Measurements from ENCODE around the gene FUBP3.

- TF ChIP-seq CTCF (IDR thresholded peaks at IDR 0.05) (no peak), POLR2A (IDR thresholded peaks at IDR 0.05) (no peak), POLR2AphosphoS5 (IDR thresholded peaks at IDR 0.05) (no peak), EP300 (IDR thresholded peaks at IDR 0.05; ENCODE audit: low read depth) (no peak)
Measured at GRCh38 chr9:130634801-130635200, 55.4 kb downstream of the FUBP3 start.
